Lower leg skin (tissue), 3 donors: Measurements from ENCODE around the gene RNF121.

Experiments
- CTCF ChIP-seq, 3 donors: fragments of 450-650 bp; IDR thresholded peaks; one replicate each; pipeline ENCODE4 v1.5.1; 2016; ENCODE audit warnings: antibody characterized with exemption in 3 of 3, mild to moderate bottlenecking in 3 of 3, moderate library complexity in 2 of 3
- POLR2A ChIP-seq, 2 donors: fragments of 450-650 bp; IDR thresholded peaks; one replicate each; pipeline ENCODE4 v1.6.1; 2016 to 2017; ENCODE audit warnings: antibody characterized with exemption in 2 of 2, mild to moderate bottlenecking in 1 of 2, moderate library complexity in 1 of 2

GRCh38 chr11:71940561-71941219, 11.8 kb downstream of the RNF121 start:
- TF ChIP-seq CTCF (IDR thresholded peaks at IDR 0.05) (no peak), POLR2A (IDR thresholded peaks at IDR 0.05) (no peak)
